NCI-H2196 (cell line): ENCODE data around the gene CEP131.
A peak's percentile ranks its signal among the peaks of the same experiment; 100 is the strongest.

Experiments
- DNase-seq: peaks from one replicate; lab custom pipeline; 2025; ENCODE audit not compliant: unreplicated experiment; lab: John Stamatoyannopoulos, UW

The CEP131 gene

GRCh38 chr17:81239714-81240555, 17.2 kb upstream of the CEP131 start:
- no peak for DNase-seq

GRCh38 chr17:81238815-81239713, 16.3 kb upstream of the CEP131 start, which contains the start of the genes NDUFAF8 and TEPSIN:
Gene NDUFAF8, plus strand, starts transcription at chr17:81239318. Its CDS starts 46 bp downstream, at chr17:81239364.
Gene TEPSIN, minus strand, starts transcription at chr17:81239055. Its CDS starts 22 bp downstream, at chr17:81239033.
- peak; percentile 100 for DNase-seq

- DNase-seq: no peak
These were observed 15.7 kb upstream of the CEP131 start for GRCh38 chr17:81238490-81238814.

DNA sequence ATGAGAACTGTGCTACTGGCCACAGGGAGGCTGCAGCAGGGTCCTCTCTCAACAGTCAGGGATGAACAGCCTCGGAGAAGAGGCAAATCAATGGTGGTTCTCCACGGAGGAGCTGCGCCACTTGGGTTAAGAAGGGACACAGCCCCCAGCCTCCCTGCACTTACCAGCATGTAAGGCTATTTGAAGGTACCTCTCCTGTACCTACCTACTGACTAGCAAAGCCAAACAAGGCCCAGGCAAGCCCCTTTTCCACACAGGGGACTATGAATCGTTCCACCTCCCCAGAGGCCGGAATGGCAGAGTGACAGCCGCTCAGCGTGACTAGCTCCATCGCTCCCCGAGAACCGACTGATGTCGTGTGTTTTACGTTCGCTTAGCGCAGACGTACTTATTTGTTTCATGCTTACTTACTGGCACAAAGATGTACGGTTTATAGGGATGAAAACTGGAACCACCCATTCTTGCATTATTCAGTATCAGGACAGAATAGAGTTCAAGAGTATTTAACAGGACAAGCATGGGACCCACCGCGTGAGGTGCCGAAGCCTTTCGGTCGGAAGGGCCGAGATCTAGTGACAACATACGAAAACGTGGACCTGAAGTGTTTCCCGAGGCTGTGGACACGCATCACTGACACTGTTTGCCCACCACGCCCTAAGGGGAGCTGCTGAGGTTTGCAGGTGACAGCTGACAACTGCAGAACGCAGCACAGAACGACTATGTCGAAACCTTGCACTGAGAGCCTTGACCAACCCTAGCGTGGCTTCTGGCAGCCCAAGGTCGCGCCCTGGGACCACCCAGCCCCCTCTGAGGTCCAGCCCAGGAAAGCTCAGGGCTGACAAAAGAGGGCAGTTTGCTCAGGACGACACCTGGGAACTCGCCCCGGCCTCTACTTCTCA, 15.1 kb upstream of the CEP131 start:
- DNase-seq: no peak

DNA sequence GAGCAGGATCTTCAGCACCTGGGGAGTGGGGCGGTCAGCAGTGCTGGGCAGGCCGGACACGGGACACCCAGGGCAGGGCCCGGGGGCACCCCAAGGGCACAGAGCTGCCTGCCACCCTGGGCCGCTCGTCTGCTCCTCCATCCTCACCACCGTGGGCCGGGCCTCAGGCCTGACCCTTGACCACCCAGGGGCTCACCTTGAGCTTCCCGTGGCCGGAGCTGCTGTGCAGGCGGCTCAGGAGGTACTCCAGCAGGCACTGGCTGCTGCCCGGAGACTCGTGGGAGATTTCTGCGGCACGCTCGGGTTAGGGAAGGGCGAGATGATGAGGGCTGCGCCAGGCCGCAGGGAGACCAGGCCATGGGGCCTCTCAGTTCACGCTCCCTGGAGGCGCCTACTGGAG, 14.0 kb upstream of the CEP131 start:
- DNase-seq: no peak

DNA sequence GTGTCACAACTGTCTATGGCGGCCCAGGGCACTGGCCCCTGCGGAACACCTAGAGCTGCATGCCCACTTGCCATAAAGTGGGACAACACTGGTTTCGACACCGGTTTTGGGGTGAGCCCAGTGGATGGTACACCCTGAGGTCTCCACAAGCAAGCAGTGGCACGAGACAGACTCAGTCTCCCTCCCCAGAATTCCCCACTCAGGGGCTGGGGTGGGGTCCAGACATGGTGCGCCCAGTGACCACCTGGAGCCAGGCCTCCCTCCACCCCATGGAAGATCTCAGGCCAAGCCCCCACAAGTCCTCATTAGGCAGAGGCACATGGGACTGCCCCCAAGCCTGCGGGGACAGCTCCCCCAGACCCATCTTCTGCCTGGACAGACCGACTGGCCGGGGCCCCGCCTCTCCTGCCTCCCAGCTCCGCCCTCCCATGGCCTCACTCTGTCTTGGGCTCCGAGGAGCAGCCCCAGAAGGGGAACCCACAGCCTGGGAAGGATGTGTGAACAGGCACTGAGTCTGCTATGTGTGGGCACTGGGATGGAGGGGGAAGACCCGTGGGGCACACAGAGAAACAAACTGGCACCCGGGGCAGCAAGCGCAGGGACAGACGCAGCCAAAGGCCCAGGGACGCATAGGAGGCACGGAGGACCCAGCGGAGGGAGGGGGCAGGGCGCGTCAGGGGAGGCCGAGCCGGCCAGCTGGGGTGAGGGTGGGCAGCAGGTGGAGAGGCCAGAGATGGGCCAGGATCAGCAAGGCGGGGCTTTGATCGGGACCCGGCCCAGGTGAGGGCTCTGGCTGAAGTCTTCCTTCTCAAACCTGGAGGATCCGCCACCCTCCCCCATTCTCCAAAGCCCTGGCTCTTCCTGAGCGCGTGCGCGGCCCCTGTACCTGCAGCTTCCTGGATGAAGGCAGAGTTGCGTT, 13.3 kb upstream of the CEP131 start:
- no peak for DNase-seq

GRCh38 chr17:81234940-81235821, 12.4 kb upstream of the CEP131 start:
- DNase-seq: no peak

DNA sequence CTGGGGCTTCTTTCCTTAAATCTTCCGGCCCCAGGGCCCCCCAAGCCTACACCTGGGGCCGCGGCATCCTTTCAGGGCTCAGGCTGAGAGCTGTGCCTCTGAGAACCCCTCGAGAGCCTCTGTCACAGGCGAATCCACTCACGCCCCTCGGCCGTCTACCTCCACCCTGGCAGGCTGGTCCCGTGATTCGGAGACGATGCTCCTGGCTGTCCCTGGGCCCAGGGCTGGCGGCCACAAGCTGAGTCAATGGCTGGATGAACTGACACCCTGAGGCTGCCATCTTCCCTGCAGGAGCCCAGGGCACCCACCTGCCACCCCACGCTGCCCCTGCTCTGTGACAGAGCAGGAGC, 11.7 kb upstream of the CEP131 start:
- no peak for DNase-seq

DNA sequence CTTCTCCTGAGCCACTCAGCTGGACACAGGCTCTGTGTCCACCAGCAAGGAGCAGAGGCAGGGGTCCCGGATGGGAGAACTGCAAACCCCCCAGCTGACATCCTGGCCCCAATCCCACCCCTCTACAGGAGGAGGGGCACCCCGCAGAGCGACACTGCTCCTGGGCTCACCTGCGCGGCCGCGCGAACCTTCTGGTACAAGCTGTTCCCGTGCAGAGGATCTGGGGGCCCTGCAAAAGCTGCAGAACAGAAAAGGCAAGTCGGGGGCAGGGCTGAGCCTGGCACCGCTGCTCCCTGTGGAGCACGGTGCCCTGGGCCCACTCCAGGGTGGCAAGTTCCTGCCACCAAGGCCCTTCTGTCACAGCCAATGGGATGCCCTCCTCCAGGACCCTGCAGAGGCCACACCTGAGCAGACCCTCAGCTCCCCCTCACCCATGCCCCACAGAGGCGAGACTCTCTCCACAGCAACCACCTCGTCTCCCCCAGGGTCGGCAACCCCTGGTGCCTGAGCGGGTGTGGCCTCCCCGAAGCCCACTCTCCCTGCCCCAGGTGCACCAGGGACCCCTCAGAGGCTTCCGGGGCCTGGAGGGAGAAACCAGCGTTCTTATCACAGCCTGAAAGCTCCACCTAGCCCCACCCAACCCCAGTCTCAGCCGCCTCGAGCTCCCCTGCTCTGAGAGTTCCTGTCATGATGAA, 11.2 kb upstream of the CEP131 start:
- no peak for DNase-seq

- DNase-seq: no peak
These were observed 10.6 kb upstream of the CEP131 start for GRCh38 chr17:81233316-81233715.

GRCh38 chr17:81232616-81233241, 10.0 kb upstream of the CEP131 start:
- no peak for DNase-seq

DNA sequence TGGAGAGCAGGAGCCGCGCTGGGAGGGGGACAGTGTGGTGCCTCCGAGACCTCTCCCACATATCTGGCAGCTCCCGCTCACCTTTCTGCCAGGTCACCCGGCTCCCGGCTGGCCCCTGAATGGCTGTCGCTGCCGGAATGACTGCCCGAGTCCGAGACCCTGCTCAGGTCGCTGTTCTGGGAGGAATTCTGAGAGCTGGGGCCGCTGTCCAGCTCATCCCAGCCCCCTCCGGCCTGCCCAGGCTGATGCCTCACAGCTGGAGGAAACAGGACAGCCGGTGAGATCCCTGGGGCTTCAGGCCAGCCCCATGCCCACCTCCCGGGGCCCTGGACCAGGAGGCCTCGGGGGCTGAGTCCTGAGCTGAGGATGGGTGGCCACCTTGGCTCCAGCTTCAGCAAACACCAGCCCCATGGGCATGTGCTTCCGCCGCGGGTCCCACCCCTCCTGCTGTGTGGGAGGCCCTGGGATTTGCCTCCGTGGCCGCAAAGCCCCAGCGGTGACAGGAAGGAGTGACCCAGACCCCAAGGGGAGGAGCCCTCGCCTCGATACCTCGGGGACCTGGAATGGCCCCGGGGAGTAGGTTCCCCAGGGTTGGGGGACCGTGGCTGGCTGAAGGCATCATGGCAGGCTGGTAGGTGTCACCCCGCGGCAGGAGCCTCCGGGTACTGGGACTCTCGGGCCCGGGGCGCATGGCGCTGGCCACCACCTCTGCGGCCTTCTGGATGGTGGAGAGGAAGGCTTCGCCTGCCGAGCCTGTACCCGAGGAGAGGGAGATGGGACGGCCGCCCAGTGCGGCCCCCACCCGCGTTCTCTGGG, 9.2 kb upstream of the CEP131 start:
- no peak for DNase-seq

- no peak for DNase-seq
These were observed 8.4 kb upstream of the CEP131 start for GRCh38 chr17:81231121-81231645.

DNA sequence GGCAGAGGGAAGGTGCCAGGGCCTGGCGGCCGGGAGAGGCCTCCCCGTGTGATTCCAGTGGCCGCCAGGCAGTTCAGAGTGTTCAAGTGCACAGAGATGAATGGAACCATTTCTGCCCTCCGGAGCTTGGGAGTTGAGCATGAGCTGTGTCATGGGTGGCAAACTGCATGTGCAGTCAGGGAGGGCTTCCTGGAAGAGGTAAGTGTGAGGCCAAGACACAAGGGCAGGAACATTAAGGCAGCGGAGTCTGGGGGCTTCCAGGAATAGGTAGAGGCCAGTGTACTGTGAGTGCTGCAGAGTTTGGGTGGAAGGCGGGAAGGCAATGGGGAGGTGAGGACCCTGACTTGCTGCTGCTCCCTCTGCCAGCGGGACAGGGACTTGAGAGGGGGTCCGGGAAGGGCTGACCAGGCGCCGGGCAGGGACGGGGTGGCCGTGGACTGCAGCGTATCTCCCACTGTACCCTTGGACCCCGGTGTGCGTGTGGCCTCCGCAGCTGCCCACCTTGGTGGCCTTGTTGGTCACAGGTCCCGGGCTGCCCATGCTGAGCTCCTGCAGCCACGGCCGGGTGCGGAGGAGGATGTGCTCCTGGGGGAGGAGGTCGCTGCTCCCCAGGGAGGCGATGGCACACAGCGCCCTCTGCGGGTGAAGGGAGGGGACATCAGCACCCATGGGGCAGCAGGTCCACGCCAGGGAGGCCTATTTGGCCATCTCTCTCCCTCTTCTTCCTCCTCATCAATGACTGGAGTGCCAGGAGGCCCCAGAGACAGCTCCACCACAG, 7.5 kb upstream of the CEP131 start:
- DNase-seq: peak; percentile 38

GRCh38 chr17:81229666-81229920, 6.8 kb upstream of the CEP131 start:
- DNase-seq: no peak
